ENCODE data around the gene DDTL. TPM values are rescaled to one million over a fixed set of nuclear protein-coding genes. Genes with fewer than 3 reads are reported as not detected.

Gene DDTL
- total RNA-seq, 1 experiment from 2014 or later, result not detected

- no peaks in the 10 kb centered on the region for H3K9me3 ChIP-seq (ENCODE audit: control insufficient read depth, insufficient read depth, low read depth, low read length)
- no peak for ATAC-seq
- no peak for TF ChIP-seq TCF7L2 (IDR thresholded peaks at IDR 0.05; ENCODE audit: low read depth, low read length)
- no peak for TF ChIP-seq SIN3A (IDR thresholded peaks at IDR 0.05; ENCODE audit: borderline replicate concordance, insufficient read depth, low read depth, low read length)
- TF ChIP-seq, protein P1, sequence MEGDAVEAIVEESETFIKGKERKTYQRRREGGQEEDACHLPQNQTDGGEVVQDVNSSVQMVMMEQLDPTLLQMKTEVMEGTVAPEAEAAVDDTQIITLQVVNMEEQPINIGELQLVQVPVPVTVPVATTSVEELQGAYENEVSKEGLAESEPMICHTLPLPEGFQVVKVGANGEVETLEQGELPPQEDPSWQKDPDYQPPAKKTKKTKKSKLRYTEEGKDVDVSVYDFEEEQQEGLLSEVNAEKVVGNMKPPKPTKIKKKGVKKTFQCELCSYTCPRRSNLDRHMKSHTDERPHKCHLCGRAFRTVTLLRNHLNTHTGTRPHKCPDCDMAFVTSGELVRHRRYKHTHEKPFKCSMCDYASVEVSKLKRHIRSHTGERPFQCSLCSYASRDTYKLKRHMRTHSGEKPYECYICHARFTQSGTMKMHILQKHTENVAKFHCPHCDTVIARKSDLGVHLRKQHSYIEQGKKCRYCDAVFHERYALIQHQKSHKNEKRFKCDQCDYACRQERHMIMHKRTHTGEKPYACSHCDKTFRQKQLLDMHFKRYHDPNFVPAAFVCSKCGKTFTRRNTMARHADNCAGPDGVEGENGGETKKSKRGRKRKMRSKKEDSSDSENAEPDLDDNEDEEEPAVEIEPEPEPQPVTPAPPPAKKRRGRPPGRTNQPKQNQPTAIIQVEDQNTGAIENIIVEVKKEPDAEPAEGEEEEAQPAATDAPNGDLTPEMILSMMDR (IDR thresholded peaks at IDR 0.05), result no peak
- TF ChIP-seq, protein P2, sequence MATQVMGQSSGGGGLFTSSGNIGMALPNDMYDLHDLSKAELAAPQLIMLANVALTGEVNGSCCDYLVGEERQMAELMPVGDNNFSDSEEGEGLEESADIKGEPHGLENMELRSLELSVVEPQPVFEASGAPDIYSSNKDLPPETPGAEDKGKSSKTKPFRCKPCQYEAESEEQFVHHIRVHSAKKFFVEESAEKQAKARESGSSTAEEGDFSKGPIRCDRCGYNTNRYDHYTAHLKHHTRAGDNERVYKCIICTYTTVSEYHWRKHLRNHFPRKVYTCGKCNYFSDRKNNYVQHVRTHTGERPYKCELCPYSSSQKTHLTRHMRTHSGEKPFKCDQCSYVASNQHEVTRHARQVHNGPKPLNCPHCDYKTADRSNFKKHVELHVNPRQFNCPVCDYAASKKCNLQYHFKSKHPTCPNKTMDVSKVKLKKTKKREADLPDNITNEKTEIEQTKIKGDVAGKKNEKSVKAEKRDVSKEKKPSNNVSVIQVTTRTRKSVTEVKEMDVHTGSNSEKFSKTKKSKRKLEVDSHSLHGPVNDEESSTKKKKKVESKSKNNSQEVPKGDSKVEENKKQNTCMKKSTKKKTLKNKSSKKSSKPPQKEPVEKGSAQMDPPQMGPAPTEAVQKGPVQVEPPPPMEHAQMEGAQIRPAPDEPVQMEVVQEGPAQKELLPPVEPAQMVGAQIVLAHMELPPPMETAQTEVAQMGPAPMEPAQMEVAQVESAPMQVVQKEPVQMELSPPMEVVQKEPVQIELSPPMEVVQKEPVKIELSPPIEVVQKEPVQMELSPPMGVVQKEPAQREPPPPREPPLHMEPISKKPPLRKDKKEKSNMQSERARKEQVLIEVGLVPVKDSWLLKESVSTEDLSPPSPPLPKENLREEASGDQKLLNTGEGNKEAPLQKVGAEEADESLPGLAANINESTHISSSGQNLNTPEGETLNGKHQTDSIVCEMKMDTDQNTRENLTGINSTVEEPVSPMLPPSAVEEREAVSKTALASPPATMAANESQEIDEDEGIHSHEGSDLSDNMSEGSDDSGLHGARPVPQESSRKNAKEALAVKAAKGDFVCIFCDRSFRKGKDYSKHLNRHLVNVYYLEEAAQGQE (IDR thresholded peaks at IDR 0.05; ENCODE audit: insufficient read depth in 1 of 2, low read depth in 2 of 2, low read length in 1 of 2), result no peak
- TF ChIP-seq POLR2AphosphoS5 (IDR thresholded peaks at IDR 0.05; ENCODE audit: low read depth, low read length), result no peak
- no peak for DNase-seq (ENCODE audit: low read depth, low spot score)
- H3K36me3 ChIP-seq (ENCODE audit: control insufficient read depth, insufficient read depth, low read length), result no peaks in the 10 kb centered on the region
- H3K4me3 ChIP-seq (ENCODE audit: low read depth in 2 of 2, low read length in 2 of 2), result no peak overlapping the region
- intact Hi-C loops (cut with micrococcal nuclease; ENCODE audit: unreplicated experiment), result no loop called here
- in situ Hi-C loops (cut with HindIII; ENCODE audit: low pct_unique_long_range_greater_than_20kb, low sequenced_read_pairs), result no loop called here
- no peak overlapping the region for H3K27ac ChIP-seq (ENCODE audit: low read length)
- POLR2A ChIA-PET, result no interaction called here
- no peaks in the 10 kb centered on the region for H3K27me3 ChIP-seq (ENCODE audit: control insufficient read depth, insufficient read depth, low read length)
- H3K4me1 ChIP-seq (ENCODE audit: control insufficient read depth, insufficient read depth, low read length), result no peaks in the 10 kb centered on the region
- no TSS peak for BruUV-seq (replicated peaks)
- CTCF ChIA-PET, result interaction anchor here (0.7 kb wide), 1 partner anchor 145 kb away, joined by 3 read pairs; no protein-coding TSS in a partner anchor
These were observed 41.3 kb downstream of the DDTL start for GRCh38 chr22:24008022-24008283.

- no peak overlapping the region for H3K4me3 ChIP-seq (ENCODE audit: low read depth in 2 of 2, low read length in 2 of 2)
- H3K27ac ChIP-seq (ENCODE audit: low read length), result no peak overlapping the region
- TF ChIP-seq, protein P2 (IDR thresholded peaks at IDR 0.05; ENCODE audit: insufficient read depth in 1 of 2, low read depth in 2 of 2, low read length in 1 of 2), result no peak
- TF ChIP-seq TCF7L2 (IDR thresholded peaks at IDR 0.05; ENCODE audit: low read depth, low read length) (no peak), POLR2AphosphoS5 (IDR thresholded peaks at IDR 0.05; ENCODE audit: low read depth, low read length) (no peak), SIN3A (IDR thresholded peaks at IDR 0.05; ENCODE audit: borderline replicate concordance, insufficient read depth, low read depth, low read length) (no peak)
- TF ChIP-seq, protein P1 (IDR thresholded peaks at IDR 0.05), result no peak
- no peaks in the 10 kb centered on the region for H3K9me3 ChIP-seq (ENCODE audit: control insufficient read depth, insufficient read depth, low read depth, low read length)
- intact Hi-C loops (cut with micrococcal nuclease; ENCODE audit: unreplicated experiment) (no loop called here), in situ Hi-C loops (cut with HindIII; ENCODE audit: low pct_unique_long_range_greater_than_20kb, low sequenced_read_pairs) (no loop called here)
- no peaks in the 10 kb centered on the region for H3K27me3 ChIP-seq (ENCODE audit: control insufficient read depth, insufficient read depth, low read length)
- BruUV-seq (replicated peaks), result no TSS peak
- no peak for ATAC-seq
- no peaks in the 10 kb centered on the region for H3K4me1 ChIP-seq (ENCODE audit: control insufficient read depth, insufficient read depth, low read length)
- POLR2A ChIA-PET, result no interaction called here
- no peaks in the 10 kb centered on the region for H3K36me3 ChIP-seq (ENCODE audit: control insufficient read depth, insufficient read depth, low read length)
- no peak for DNase-seq (ENCODE audit: low read depth, low spot score)
- CTCF ChIA-PET, result no interaction called here
These were observed 41.9 kb downstream of the DDTL start for GRCh38 chr22:24008381-24009226.

Measured in Panc1 (cell line).